ENCODE data around the gene RBM20. TPM values are rescaled to one million over a fixed set of nuclear protein-coding genes. Genes with fewer than 3 reads are reported as not detected.

The RBM20 gene
- total and polyA plus RNA-seq, 2 of the 4 experiments (the other 2 are of a cell fraction) = under 0.01 to 0.15 TPM

DNA sequence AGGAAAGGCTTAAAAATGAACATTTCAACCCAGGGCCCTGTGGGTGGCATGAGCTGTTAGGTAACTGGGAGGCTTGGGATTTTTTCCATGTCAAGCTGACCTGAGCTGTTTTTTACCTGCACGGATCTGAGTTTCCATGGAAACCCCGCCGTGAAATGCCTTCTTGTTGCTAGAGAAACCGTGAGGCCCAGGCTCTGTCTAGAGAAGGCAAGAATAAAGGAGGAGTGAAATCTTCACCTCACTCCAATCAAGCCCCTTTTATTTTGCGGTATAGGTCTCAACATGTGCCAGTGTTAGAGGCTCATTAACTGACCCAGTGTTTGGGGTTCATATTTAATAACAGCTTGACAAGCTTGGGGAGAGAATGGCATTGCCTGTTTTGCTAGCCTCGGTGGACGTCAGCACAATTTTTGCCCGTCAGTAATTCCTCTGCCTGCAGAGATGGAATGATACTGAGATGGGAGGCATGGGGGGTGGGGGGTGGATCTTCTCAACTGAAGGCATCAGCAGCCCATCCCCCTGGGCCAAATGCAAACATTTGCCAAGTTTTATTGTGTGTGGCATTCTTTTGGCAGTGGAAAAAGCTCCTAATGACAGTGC is 178.7 kb downstream of the RBM20 start:
- no peaks in the 10 kb centered on the region for H4K20me1 ChIP-seq (ENCODE audit: insufficient read depth, low read length)
- in situ Hi-C loops (cut with MboI; ENCODE audit: low sequenced_read_pairs) (no loop called here), dilution Hi-C loops (cut with HindIII; ENCODE audit: low sequenced_read_pairs, unreplicated experiment) (no loop called here), intact Hi-C loops (cut with micrococcal nuclease) (no loop called here)
- H2BK20ac ChIP-seq (ENCODE audit: low read depth, low read length) = no peak overlapping the region
- no peak overlapping the region for H2BK120ac ChIP-seq (ENCODE audit: low read depth, low read length)
- no peaks in the 10 kb centered on the region for H3K36me3 ChIP-seq (ENCODE audit: control insufficient read depth, insufficient read depth, low read length)
- H4K5ac ChIP-seq (ENCODE audit: low read depth, low read length) = no peak overlapping the region
- H2BK5ac ChIP-seq (ENCODE audit: low read depth, low read length, poor library complexity, severe bottlenecking) = no peak overlapping the region
- BruUV-seq (replicated peaks) = no TSS peak
- H2AK9ac ChIP-seq (replicated peaks; ENCODE audit: low read depth, low read length, poor library complexity) = no peak overlapping the region
- no peaks in the 10 kb centered on the region for H3K9me3 ChIP-seq (ENCODE audit: control insufficient read depth, insufficient read depth, low read length)
- H2AFZ ChIP-seq (replicated peaks; ENCODE audit: low read length, poor library complexity) = no peak overlapping the region
- H3K9me1 ChIP-seq (ENCODE audit: insufficient read depth, low read length) = 0 out of 2 replicates have a peak, but pooled peaks cover 2% of the 10 kb centered on the region
- H3K27me3 ChIP-seq (ENCODE audit: control insufficient read depth, insufficient read depth, low read length) = peaks cover 9% of the 10 kb centered on the region
- ChIA-PET CTCF (no interaction called here), POLR2A (ENCODE audit: unreplicated experiment) (no interaction called here)
- peaks cover 3% of the 10 kb centered on the region; the same call in 1 of the 2 replicates for H3K4me1 ChIP-seq (ENCODE audit: control insufficient read depth, insufficient read depth, low read length)
- H2BK15ac ChIP-seq (ENCODE audit: low read depth, low read length) = no peak overlapping the region
- ATAC-seq (ENCODE audit: low read depth) = no peak
- no peak overlapping the region for H3K4ac ChIP-seq (ENCODE audit: low read depth, low read length)
- TF ChIP-seq BHLHE40 (IDR thresholded peaks at IDR 0.05; ENCODE audit: low read depth, low read length) = no peak
- TF ChIP-seq USF2 (IDR thresholded peaks at IDR 0.05; ENCODE audit: low read depth, low read length) = no peak
- no peak for TF ChIP-seq MXI1 (IDR thresholded peaks at IDR 0.05; ENCODE audit: borderline replicate concordance, low read depth, low read length)
- TF ChIP-seq, protein P1, sequence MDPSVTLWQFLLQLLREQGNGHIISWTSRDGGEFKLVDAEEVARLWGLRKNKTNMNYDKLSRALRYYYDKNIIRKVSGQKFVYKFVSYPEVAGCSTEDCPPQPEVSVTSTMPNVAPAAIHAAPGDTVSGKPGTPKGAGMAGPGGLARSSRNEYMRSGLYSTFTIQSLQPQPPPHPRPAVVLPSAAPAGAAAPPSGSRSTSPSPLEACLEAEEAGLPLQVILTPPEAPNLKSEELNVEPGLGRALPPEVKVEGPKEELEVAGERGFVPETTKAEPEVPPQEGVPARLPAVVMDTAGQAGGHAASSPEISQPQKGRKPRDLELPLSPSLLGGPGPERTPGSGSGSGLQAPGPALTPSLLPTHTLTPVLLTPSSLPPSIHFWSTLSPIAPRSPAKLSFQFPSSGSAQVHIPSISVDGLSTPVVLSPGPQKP (IDR thresholded peaks at IDR 0.05; ENCODE audit: borderline replicate concordance, low read depth, low read length) = no peak
- no peak for TF ChIP-seq POLR2A (IDR thresholded peaks at IDR 0.05; ENCODE audit: low read depth, low read length)
- TF ChIP-seq CHD1 (IDR thresholded peaks at IDR 0.05; ENCODE audit: low read depth, low read length) = no peak
- H3K27ac ChIP-seq (ENCODE audit: insufficient read depth, low read length) = no peak overlapping the region
- H3K23ac ChIP-seq (ENCODE audit: low read depth, low read length) = no peak overlapping the region
- H3K14ac ChIP-seq (replicated peaks; ENCODE audit: low read depth, low read length) = no peak overlapping the region
- no peak overlapping the region for H2AK5ac ChIP-seq (ENCODE audit: low read depth, low read length)
- no CpG with 5 or more reads among the region's 8 CpGs for WGBS, 2 experiments (ENCODE audit: extremely low coverage in 2 of 2, insufficient read length in 1 of 2)
- no peak overlapping the region for H4K8ac ChIP-seq (ENCODE audit: low read depth in 2 of 2, low read length in 2 of 2)
- DNase-seq = no peak
- H3K79me1 ChIP-seq (ENCODE audit: low read depth in 1 of 2, low read length in 2 of 2) = no peaks in the 10 kb centered on the region
- H3K18ac ChIP-seq (ENCODE audit: low read depth, low read length) = no peak overlapping the region
- H3K9ac ChIP-seq (ENCODE audit: low read depth, low read length) = no peak overlapping the region
- H3K4me2 ChIP-seq (ENCODE audit: low read depth, low read length) = no peak overlapping the region
- H4K91ac ChIP-seq (ENCODE audit: insufficient read depth, low read depth, low read length) = no peak overlapping the region
- no peak overlapping the region for H3K56ac ChIP-seq (ENCODE audit: extremely low read depth, insufficient read depth, low read length)
- no peak overlapping the region for H3K4me3 ChIP-seq (ENCODE audit: insufficient read depth, low read depth, low read length)
